Left ventricle myocardium inferior (tissue), 1 donor: Measurements from ENCODE around the gene ST7. TPM values are rescaled to one million over a fixed set of nuclear protein-coding genes. Genes with fewer than 3 reads are reported as not detected.
"Not testable (repeated sequence)": the region's sequence is repeated elsewhere in the genome, so short reads cannot be mapped to it uniquely, and the experiment has no call there.

Experiments used
- DNase-seq: peaks from one replicate; pipeline ENCODE4 v3.0.0-alpha.2; 2020
- H3K27ac ChIP-seq: fragments of 200-600 bp; replicated peaks from 2 replicates; pipeline ENCODE4 v1.8.0; 2021
- H3K27me3 ChIP-seq: fragments of 200-600 bp; 2 replicates; pipeline ENCODE4 v1.8.0; 2021; ENCODE audit warnings: low read depth
- H3K36me3 ChIP-seq: fragments of 200-600 bp; 2 replicates; pipeline ENCODE4 v1.8.0; 2021
- H3K4me1 ChIP-seq: fragments of 200-600 bp; 2 replicates; pipeline ENCODE4 v1.8.0; 2021
- H3K4me3 ChIP-seq: fragments of 200-600 bp; 2 replicates; pipeline ENCODE4 v1.8.0; 2021; ENCODE audit warnings: mild to moderate bottlenecking, moderate library complexity
- H3K9me3 ChIP-seq: fragments of 200-600 bp; replicated peaks from 2 replicates; pipeline ENCODE4 v1.8.0; 2021
- intact Hi-C: fragments of 100-400 bp; cut with micrococcal nuclease; formaldehyde crosslinking; loops from one replicate; pipeline ENCODE4 v1.11.0; 2022
- total RNA-seq: library from RNA; stranded (reverse); fragmentation: NEBNext Ultra II Directional; extraction: Animal tissue kit (Norgen Biotek cat#: 25700); gene quantifications from one replicate; pipeline ENCODE4 v1.2.1, GENCODE V29; 2021
- TF ChIP-seq, protein P1 (sequence below): fragments of 200-600 bp; IDR thresholded peaks from 2 replicates; pipeline ENCODE4 v1.8.0; 2021; ENCODE audit warnings: antibody characterized with exemption, mild to moderate bottlenecking, borderline replicate concordance
- donor health status: DM: no; HTN: yes; CAD: no; lungs with severe emphysema.

The ST7 gene
- total RNA-seq, 1 donor from 2014 or later, result 28.5 TPM

- no peaks in the 10 kb centered on the region for H3K9me3 ChIP-seq
- intact Hi-C loops, result no loop called here
- H3K27ac ChIP-seq, result peak overlapping the region; percentile 100
- peak overlapping the region; percentile 92 for H3K4me3 ChIP-seq
- TF ChIP-seq, protein P1, sequence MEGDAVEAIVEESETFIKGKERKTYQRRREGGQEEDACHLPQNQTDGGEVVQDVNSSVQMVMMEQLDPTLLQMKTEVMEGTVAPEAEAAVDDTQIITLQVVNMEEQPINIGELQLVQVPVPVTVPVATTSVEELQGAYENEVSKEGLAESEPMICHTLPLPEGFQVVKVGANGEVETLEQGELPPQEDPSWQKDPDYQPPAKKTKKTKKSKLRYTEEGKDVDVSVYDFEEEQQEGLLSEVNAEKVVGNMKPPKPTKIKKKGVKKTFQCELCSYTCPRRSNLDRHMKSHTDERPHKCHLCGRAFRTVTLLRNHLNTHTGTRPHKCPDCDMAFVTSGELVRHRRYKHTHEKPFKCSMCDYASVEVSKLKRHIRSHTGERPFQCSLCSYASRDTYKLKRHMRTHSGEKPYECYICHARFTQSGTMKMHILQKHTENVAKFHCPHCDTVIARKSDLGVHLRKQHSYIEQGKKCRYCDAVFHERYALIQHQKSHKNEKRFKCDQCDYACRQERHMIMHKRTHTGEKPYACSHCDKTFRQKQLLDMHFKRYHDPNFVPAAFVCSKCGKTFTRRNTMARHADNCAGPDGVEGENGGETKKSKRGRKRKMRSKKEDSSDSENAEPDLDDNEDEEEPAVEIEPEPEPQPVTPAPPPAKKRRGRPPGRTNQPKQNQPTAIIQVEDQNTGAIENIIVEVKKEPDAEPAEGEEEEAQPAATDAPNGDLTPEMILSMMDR, result no peak
- no peaks in the 10 kb centered on the region for H3K27me3 ChIP-seq
- H3K4me1 ChIP-seq, result peaks cover 74% of the 10 kb centered on the region
- DNase-seq, result no peak
- H3K36me3 ChIP-seq, result no peaks in the 10 kb centered on the region
These were observed 2.6 kb downstream of the ST7 start for GRCh38 chr7:116955801-116956476.

DNA sequence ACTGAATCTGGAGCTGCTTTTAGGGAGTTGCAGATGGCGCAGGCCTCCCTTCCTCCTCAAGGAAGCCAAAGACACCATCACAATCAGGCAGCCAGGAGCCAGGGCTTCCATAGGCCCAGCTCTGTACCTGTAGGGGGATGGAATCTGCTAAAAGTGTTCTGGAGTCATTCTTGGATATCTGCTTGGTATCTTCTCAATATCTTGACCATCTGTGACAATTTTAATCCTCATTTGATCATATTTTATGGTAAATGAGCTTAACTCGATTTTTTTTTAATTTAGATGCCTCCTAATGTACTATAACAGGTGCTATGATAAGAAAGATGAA, 3.1 kb downstream of the ST7 start:
- Histone ChIP-seq H3K4me1 (peaks cover 74% of the 10 kb centered on the region), H3K36me3 (no peaks in the 10 kb centered on the region), H3K27ac (peak overlapping the region; percentile 100), H3K9me3 (no peaks in the 10 kb centered on the region), H3K4me3 (peak overlapping the region; percentile 92), H3K27me3 (no peaks in the 10 kb centered on the region)
- intact Hi-C loops, result no loop called here
- no peak for DNase-seq
- TF ChIP-seq, protein P1, result no peak

DNA sequence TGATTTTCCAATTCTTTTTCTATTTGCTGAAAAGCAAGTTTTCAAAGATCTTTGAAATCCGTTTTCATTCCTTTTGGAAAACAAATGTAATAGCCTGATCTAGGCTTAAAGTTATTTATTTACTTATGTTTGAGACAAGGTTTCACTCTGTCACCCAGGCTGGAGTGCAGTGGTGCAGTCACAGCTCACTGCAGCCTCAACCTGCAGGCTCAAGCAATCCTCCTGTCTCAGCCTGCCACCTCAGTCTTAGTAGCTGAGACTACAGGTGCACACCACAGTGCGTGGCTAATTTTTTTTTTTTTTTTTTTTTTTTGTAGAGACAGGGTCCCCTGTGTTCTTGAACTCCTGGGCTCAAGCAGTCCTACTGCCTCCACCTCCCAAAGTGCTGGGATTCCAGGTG, 4.6 kb downstream of the ST7 start:
- no peak for DNase-seq
- H3K9me3 ChIP-seq, result no peaks in the 10 kb centered on the region
- intact Hi-C loops, result no loop called here
- peaks cover 65% of the 10 kb centered on the region for H3K4me1 ChIP-seq
- no peak overlapping the region for H3K4me3 ChIP-seq
- H3K27me3 ChIP-seq, result no peaks in the 10 kb centered on the region
- no peaks in the 10 kb centered on the region for H3K36me3 ChIP-seq
- TF ChIP-seq, protein P1, result no peak
- H3K27ac ChIP-seq, result no peak overlapping the region

DNA sequence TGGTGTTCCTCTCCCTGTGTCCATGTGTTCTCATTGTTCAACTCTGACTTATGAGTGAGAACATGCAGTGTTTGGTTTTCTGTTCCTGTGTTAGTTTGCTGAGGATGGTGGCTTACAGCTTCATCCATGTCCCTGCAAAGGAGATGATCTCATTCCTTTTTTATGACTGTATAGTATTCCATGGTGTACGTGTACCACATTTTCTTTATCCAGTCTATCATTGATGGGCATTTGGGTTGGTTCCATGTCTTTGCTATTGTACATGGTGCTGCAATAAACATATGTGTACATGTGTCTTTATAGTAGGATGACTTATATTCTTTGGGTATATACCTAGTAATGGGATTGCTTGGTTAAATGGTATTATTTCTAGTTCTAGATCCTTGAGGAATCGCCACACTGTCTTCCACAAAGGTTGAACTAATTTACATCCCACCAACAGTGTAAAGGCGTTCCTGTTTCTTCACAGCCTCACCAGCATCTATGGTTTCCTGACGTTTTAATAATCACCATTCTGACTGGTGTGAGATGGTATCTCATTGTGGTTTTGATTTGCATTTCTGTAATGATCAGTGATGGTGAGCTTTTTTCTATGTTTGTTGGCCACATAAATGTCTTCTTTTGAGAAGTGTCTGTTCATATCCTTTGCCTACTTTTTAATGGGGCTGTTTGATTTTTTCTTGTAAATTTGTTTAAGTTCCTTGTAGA, 8.8 kb downstream of the ST7 start:
- H3K9me3 ChIP-seq, H3K27ac ChIP-seq, H3K4me3 ChIP-seq, H3K36me3 ChIP-seq, H3K27me3 ChIP-seq, intact Hi-C loops, DNase-seq: not testable (repeated sequence)
- H3K4me1 ChIP-seq, result peaks cover 59% of the 10 kb centered on the region

GRCh38 chr7:116963234-116963633, 9.9 kb downstream of the ST7 start:
- Histone ChIP-seq H3K27ac (peak overlapping the region; percentile 27), H3K4me1 (peaks cover 53% of the 10 kb centered on the region), H3K9me3 (no peaks in the 10 kb centered on the region), H3K27me3 (no peaks in the 10 kb centered on the region), H3K36me3 (no peaks in the 10 kb centered on the region), H3K4me3 (no peak overlapping the region)
- no peak for DNase-seq
- TF ChIP-seq, protein P1, result no peak
- intact Hi-C loops, result no loop called here

GRCh38 chr7:116966601-116967000, 13.3 kb downstream of the ST7 start:
- no peaks in the 10 kb centered on the region for H3K9me3 ChIP-seq
- TF ChIP-seq, protein P1, result no peak
- no peak overlapping the region for H3K27ac ChIP-seq
- DNase-seq, result no peak
- H3K4me3 ChIP-seq, result no peak overlapping the region
- H3K4me1 ChIP-seq, result peaks cover 58% of the 10 kb centered on the region
- intact Hi-C loops, result no loop called here
- H3K36me3 ChIP-seq, result no peaks in the 10 kb centered on the region
- H3K27me3 ChIP-seq, result no peaks in the 10 kb centered on the region
